H1 (cell line): ENCODE results near the gene OTOF. TPM values are rescaled to one million over a fixed set of nuclear protein-coding genes. Genes with fewer than 3 reads are reported as not detected.

ENCODE experiments used
- CHD7 ChIP-seq: fragments of 300-600 bp; sonication (generic); IDR thresholded peaks from 2 replicates; pipeline ENCODE4 v1.7.1; 2012; ENCODE audit warnings: low read length, moderate library complexity, mild to moderate bottlenecking, inconsistent platforms; ENCODE audit not compliant: insufficient replicate concordance
- polyA plus RNA-seq, 7 experiments: library from polyadenylated mRNA; depleted of rRNA in 3 of 7; stranded (reverse) in 5 of 7; unstranded in 2 of 7; fragments of >200 nt in 5 of 7; fragments of 200-250 nt in 2 of 7; gene quantifications; 1 replicate in 5 of 7; 2 replicates in 1 of 7; 4 replicates in 1 of 7; pipeline versions ENCODE4 v1.2.1 to v1.2.3, GENCODE V29; 2011 to 2013; ENCODE audit warnings: missing spikeins in 2 of 7, mixed read lengths in 2 of 7
- total RNA-seq: library from RNA; stranded (reverse); fragmentation: NEBNext Ultra II Directional; extraction: Animal tissue kit (Norgen Biotek cat#: 25700); gene quantifications from 2 replicates; pipeline ENCODE4 v1.2.1, GENCODE V29; 2021

OTOF gene
- total and polyA plus RNA-seq, 2 of the 8 experiments (the other 6 are each of a cell fraction or from before 2014, with no cell fraction given): 0.06 TPM; not detected in 1

- no peak for TF ChIP-seq CHD7
- TF ChIP-seq, all 59 proteins: peak for 0
Observed at GRCh38 chr2:26514045-26514444, 36.1 kb upstream of the OTOF start (continued).
